ENCODE measurements around the gene TMPRSS4.
"Not testable (repeated sequence)": the region's sequence is repeated elsewhere in the genome, so short reads cannot be mapped to it uniquely, and the experiment has no call there.

The TMPRSS4 gene

DNA sequence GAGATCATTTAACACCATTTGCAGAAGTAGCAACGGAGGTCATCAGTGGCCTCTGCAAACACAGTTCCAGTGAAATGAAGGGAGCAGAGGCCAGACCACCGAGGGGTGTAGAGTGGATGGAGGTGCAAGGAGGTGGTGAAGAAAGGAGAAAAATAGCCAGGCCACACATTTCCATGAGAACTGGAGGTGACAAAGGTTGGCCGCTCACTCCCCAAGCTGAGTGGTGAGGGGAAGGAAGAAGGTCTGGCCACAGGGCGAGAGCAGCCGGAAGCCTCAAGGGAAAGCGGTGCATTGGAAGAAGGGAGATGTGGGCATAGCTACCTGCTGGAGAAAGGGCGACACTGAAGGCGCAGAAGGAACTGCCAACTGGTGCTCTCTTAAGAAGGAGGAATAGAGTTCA is 20.1 kb upstream of the TMPRSS4 start:
- DNase-seq = no peak

DNA sequence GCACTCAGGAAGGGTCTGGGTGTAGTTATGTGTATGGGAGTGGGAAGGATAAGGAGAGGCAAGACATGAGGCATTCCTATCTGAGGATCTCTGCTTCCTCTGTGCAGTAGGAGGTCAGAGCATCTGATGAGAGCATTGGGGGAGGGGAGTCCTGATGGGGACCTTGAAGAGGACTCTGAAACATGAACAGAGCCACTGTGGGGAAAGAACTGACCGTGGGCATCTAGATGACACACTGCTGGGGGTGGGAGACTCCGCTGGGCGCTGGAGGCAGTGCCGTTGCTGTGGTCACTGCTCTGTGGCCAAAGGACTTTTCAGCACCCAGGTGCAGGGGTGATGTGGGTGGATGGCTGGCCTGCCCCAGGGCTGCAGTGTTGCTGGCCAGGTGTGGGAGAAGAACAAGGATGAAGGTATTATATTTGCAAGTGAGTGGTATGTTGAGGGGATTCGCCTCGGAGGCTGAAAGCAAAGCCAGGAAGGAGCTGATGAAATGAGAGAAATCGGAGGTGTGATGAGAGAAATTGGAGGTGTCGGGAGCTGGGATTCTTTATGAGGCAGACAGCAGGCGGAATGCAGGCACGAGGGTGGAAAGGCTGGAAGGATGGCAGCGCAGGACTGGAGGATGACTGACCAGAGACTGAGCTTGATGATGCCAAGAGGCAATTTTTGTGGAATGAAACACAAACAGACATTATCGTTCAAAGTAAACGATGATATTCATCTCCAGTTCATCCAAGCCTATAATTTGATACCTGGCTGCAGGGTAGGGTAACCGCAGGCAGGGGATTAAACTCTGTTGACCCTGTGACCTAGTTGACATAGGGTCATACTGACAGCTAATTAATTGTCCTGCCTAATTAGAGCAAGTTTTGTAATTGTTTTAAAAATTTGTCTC is 19.4 kb upstream of the TMPRSS4 start:
- DNase-seq = no peak

DNA sequence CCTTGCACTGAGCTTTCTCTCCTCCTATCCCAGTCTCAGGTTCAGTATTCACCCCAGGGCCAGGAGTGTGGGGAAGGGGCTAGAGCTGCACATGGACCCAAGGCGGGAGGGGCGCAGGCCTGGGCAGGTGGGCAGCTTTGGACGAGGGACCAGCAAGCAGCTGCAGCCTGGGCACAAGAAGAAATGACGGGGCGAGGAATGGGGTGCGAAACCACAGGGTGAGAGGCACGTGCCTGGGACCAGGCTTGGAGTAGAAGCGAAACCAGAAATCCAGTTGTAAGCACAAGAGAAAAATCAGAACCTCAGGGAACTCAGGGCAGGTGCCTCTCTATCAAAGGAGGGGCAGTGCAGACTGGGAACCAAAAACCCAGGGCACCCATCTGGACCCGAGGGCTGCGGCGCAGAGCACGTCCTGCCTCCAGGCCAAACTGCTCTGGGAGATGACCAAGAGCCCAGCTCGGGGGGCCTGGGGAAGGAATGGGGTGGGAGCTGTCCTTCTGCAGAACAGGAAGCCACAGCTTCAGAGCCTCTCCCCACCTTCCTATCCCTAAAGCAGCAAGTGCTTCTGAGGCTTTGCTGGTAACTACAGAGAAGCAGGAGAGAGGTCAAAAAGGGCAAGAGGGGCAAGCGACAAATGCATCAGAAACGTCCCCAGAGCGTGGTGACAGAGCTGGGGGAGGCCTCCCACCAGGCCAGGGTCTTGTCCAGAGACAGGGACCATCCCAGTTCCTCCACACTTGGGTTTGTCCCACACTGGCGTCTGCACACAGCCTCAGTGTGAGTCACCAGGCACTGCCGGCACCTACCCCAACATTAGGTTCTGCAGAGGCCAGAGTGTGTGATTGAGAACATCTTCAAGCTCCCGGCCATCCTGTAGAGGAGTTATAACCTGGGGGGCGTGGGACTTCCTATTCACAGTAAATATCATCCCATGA is 18.3 kb upstream of the TMPRSS4 start:
- DNase-seq = no peak

DNA sequence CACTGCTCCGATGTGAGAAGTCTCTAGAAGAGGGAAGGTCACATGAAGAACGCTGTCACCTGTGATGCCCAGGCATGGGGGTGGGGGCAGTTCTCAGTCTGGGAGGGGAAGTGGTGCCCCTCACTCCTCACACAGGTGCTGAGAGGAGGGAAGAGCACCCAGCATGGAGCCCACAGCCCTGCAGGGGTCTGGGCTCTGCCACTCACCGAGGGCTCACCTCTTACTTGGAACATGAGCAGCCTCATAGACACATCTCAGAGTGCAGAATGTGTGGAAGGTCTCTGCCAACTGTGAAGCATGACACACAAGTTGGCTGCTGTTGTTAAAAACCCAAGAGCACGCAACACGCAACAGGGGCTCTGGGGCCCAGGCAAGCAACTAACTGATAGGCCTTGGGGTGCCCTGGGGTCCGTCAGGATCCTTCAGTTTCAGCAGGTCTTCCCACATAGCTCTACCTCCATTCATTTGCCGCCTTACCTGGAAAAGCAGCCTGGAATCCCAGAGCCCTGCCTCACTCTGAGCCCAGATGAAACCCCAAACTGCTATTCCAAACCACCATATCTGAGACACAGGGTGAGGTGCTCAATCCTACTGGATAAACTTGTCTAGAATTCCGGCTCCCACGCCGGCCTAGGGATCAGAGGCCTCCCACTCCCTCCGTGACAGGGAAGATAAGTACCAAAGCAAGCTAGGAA is 17.5 kb upstream of the TMPRSS4 start:
- DNase-seq = no peak

DNA sequence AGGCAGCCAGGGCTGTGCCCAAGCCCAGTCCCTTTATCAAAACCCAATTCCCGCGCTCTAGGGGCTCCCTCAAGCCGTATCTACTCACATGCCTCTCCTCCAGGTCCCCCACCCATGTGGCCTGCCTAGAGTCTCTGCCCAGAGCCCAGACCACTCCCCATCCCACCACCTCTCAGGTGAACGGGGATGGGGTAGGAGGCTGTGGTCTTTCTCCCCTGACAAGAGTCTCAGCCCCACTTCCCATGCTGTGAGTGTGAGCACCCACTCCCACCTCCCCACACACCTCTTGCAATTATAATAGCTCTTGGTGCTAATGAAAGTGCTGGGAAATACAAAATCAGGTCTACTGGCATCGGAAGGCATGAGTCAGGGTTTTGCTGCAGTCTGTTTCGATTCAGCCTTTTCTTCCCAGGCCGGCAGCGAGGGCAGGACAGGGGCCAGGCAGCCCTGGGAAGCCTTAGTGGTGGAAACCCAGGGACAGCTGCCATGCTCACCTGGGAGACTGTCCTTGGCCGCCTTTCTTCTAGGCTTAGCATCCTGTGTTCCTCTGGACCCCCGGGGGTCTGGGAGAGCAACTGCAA is 16.7 kb upstream of the TMPRSS4 start:
- DNase-seq = no peak

DNA sequence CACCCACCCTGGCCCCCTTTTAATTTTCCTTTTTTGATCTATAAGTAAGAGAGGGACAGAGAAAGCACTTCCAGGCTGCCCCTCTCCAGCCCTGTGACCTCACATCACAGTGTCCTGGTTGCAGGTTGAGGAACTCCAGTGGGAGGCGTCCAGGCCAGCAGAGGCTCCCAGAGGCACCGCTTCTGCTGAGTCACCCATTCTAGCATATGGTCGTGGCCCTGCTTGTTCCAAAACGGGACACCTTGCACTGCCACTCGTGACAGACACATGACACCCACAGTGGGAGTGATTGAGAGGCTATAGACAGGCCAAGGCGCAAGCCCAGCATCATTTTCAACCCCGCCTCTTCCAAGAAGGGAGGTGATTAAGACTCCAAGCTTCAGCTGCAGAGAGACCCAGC is 16.0 kb upstream of the TMPRSS4 start:
- no peak for DNase-seq

DNA sequence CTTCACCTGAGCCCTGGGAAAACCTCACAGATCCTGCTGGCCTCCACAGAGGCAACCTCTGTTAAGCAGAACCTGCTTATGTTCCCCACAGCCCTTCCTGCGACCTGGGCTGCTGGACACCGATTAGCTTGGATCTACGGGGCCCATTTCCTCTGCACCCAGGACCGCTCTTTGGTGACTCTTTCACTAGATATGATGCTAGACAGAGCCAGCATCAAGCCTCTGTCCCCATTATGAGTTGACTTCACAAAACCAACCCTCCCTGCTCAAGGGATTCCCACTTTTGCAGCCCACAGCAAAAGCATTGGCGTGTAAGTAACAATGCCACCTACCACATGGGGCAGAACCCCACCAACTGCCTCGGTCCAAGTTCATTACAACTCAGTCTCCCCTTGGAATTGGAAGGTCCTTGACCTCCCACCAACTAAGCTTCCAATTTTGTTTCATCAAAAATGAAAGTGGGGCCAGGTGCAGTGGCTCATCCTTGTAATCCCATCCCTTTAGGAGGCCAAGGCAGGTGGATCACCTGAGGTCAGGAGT is 15.2 kb upstream of the TMPRSS4 start:
- no peak for DNase-seq

DNA sequence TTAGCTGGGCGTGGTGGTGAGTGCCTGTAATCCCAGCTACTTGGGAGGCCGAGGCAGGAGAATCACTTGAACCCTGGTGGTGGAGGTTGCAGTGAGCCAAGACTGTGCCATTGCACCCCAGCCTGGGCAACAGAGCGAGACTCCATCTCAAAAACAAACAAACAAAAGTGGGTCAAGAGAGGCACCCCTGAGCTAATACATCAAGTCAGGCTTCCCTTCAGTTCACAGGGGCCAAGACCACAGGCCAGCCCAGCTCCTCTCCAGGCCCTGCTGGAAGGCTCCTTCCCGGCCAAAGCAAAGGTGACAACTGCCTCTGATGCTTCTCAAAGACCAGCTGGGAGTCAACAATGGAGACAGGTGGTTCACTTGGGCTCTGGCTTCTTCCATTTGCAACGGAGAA is 14.7 kb upstream of the TMPRSS4 start:
- DNase-seq = not testable (repeated sequence)

DNA sequence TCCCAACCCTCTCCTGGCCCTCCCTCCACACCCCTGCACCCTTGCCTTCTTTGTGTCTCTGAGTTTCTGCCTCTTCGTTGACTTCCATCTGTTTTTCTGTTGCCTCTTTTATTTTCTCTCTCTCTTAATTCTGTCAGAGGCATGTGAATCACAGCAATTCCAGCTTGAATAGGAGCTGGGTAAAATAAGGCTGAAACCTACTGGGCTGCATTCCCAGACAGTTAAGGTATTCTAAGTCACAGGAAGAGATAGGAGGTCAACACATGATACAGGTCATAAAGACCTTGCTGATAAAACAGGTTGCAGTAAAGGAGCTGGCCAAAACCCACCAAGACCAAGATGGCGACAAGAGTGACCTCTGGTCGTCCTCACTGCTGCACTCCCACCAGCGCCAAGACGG is 14.2 kb upstream of the TMPRSS4 start:
- DNase-seq = not testable (repeated sequence)

DNA sequence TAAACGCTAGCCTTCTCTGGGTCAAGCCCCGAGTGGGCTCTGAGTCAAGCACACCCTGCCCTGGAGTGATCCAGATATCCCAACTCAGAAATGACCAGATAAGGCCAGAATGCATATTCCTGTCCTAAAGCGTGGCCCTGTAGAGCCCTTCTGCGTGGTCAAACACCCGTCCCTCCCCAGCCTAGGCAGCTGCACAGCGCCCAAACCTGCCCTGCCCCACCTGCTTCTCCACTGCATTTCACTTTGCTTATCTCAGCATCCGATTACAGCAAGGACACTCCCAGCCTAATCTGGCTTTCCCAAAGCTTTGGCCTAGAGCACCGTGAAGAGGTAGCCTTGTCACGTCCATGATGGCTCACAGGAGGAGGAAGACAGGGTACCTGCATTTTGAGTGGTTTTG is 11.9 kb upstream of the TMPRSS4 start:
- no peak for DNase-seq

DNA sequence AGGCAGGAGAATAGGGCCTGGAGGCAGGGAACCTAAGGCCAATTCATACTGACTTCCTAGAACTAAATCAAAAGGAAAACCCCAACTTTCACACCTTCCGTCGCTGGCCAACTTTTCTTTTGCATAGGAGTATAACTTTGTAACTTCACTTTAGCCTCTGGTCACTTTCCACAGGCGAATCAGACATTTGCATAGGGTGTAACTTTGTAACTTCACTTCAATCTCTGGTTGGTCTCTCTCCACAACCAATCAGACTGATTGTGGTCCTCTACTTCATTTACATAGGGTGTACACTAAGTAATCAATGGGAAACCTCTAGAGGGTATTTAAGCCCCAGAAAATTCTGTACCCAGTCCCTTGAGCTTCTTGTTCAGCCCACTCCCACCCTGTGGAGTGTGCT is 11.5 kb upstream of the TMPRSS4 start:
- no peak for DNase-seq

DNA sequence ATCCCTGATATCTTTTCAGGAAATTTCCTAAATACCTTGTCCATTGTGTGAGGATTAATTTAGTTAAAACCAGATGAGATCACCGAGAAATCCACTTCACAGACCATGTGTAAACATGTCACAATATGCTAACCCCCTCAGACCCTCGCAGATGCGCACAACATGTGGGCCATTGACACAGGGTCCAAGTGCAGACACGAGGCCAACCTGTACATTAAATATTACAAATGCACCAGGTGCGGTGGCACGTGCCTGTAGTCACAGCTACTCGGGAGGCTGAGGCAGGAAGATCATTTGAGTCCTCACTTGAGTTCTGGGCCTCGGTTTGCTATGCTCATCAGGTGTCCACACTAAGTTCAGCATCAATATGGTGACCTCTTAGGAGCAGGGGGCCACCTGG is 9.9 kb upstream of the TMPRSS4 start:
- DNase-seq = no peak

DNA sequence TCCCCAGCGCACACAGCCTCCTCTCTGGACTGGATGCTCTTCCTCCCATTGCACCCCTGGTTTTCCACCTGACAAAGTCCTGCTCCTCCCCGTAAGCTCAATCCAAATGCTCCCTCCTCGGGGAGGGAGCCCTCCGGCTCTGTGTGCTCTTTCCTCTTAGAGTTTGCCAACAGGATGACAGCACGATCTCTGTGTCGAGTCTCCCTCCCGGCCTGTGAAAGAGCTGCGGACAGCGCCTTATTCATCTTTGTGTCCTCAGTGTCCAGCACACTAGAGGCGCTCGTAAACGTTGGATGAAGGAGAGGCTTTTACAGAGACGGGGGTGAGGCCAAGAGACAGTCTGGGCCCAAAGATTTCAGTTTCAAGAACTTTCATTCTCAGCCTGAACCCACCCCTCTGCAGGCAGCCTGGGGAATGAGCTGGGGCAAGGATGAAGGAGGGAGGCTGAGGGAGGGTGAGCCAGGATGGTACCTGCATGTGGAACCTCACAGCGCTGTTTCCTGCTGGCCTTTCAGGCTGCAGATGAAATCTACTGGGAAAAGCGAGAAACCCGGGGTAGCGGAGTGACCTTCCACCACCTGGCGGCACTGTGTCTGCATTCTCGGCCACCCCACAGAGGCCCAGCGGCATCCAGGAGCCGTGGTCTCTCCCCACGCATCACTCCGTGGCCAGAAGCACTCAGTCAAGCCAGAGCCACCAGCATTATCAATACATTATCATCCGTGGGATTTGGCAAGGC is 8.5 kb upstream of the TMPRSS4 start:
- DNase-seq = no peak

DNA sequence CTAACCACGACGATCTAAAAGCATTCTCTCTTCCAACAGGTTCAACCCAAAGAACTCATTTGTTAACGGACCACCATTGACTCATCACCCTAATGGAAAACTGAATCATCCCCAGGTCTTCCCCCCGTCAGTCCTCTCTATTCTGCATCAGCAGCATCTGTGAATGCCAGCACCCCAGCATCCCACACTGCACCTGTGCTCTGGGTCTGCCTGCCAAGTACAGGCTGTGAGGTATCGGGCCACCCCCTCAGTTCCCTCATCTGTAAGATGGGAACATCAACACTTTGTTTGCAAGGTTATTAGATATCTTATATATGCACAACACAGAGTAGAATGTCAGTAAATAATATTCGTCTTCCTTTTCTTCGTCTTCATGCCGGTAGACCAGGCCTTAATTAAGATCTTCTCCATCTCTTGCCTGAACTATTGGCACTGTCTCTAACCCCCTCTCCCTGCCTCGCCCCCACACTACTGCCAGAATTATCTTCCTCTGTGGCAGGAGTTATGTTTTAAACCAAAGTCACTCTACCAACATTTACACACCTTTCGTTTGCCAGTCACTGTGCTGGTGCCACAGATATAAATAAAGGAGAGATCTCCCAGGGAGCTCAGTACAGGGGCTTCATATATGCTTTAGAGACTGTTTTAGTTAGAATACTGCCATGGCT is 7.8 kb upstream of the TMPRSS4 start:
- no peak for DNase-seq

DNA sequence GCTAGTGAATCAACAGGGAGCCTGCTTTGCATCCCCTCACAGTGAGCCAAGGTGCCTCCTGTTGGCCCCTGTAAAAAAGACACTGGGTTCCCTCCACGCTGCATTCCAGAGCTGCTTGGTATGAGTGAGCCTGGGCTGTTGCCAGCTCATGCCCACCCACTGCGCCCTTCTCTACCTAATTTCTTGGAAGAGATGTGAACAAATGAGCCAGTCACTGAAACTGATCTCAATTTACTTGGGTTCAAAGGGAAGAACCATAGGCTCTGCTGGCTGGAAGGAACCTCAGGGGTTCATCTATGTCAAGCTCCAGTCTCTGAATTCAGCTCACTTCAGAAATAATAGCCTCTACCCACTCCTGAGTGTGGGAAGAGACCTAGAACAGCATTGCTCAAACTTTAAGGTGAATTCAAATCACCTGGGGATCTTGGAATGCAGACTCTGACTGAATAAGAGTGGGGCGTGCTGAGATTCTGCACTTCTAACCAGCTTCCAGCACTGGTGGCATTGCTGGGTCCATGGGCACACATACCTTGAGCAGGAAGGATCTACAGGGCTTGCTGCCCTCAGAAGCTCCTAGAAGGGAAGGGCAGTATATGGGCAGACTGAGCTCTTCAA is 5.4 kb upstream of the TMPRSS4 start:
- no peak for DNase-seq

DNA sequence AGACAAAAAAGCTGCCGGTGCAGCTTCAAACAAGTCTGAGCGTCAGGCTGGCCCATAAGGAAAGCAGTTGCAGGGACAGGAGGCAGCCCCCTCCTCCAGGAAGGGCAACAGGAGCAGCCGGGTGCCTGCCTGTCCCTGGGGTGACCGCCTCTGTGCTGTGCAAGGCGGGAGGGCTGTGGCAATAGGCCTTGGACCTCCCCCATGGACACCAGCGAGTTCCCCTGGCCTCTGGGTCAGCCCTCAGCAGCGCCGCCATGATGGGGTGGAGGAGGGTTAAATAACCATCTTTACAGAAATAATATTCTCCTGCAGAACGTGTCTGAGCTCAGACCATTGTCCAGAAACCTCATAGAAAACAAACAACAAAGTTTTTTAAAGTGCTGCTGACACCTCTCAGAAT is 3.3 kb upstream of the TMPRSS4 start:
- DNase-seq = no peak

DNA sequence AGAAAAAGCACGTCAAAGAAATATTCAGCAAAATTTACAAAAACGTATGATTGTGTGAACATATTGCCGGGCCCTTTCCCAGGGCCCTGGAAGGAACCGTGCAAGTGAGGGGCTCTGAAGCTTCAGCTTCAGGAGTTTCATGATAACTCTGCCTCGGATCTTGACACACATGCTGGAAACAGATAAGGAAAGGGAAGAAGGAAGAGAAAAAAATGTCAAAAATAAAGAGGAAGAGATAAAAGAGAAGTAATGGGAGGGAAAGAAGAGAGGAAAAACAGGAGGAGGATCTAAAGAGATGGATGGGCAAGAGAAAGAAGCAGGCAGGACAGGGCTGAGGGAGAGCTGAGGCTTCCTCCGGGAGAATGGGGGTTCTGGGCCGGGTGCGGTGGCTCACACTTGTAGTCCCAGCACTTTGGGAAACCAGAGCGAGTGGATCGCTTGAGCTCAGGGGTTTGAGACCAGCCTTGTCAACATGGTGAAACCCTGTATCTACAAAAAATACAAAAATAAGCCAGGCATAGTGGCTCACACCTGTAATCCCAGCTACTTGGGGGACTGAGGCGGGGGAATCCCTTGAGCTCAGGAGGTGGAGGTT is 2.7 kb upstream of the TMPRSS4 start:
- DNase-seq = no peak

DNA sequence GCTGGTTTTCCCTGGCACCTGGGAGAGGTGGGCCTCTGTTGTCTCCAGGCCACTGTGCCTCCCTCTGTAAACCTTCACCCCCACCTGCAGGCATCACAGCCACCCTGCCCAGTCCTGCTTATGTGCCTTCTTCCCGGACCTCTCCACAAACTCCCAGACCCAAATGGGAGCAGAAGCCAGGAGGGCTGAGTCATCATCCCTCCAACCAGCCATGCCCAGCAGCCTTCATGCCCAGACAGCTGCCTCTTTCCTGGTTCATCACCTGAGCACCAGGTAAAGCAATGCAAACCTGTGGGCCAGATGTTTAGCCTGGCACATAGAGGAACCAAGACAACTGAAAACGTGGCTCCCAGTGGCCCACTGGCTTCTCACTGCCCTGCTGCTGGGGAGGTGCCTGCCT is 2.1 kb upstream of the TMPRSS4 start:
- no peak for DNase-seq

DNA sequence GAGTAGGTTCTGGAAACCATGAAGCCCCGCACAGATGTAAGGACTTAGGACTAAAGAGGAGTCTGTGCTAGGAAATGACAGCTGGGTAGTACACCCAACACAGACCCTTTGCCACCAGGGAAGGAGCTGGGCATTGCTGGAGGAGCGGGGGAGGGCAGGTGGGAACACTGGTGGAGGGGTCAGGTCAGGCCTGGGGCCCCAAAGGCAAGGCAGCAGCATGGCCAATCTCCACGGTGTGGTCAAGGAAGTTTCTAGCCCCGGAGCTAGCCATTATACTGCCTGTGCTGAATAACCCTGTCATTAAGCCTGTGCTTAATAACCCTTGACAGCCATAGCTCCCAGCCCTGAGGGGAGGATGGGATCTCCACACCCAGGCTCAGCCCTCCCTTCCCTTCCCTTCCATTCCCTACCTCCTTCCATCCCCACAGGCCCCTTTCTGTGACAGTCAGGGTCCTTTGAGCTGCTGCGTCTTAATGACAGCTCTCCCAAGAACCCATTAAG is 2.1 kb downstream of the TMPRSS4 start:
- DNase-seq = no peak

DNA sequence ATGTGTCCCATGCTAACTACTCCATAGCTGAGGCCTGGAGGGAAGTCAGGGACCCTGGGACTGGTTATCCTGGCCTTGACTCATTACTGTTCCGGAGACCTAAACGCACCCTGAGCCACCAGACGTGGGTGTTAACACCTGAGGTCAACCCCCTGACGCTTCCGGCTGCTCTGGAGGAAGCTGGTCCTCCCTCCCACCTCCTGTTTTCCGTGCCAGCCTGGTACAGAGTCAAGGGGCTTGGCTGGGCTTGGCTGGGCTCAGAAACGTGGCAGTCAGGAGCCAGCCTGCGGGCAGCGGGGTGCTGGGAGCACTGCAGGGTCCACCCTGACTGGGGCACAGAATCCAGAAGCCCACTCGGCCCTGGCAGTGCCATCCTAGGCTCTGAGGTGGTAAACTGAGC is 2.6 kb downstream of the TMPRSS4 start:
- no peak for DNase-seq

All from central memory CD4-positive, alpha-beta T cell (primary cell).